Measurements from ENCODE around the gene SORT1. TPM values are rescaled to one million over a fixed set of nuclear protein-coding genes. Genes with fewer than 3 reads are reported as not detected.

SORT1 gene
- total and polyA plus RNA-seq, 7 experiments from 2014 or later: 1.0 to 25.6 (median 1.8) TPM; not detected in 2

DNA sequence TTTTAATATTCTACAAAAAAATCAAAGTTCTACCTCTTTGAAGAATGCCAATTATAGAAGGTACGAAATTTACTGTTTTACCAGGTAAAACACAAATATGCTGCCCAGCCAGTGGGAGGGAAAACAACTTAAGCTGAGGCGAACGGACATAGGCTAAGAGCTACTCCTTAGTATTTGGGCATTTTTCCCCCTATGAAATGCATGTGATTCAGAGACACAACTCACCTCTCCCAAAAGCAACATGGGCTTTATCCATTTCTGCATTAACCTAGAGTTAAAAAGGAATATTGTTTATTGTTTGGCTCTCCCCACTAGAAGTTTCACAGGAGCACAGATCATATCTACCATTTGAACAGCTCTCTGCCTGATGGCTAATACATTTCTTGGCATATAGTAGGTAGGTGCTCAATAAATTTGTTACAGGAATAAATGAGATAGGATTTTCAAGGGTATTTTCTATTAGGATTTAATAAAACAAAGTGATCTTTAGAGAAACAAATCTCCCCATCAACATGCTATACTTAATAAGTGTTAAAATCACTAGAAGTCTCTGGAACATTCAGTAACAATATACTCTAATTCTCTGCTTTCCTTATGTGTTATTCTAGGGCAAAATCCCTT, 2.4 kb upstream of the SORT1 start:
- H3K4me1 ChIP-seq (ENCODE audit: control insufficient read depth in 2 of 2, insufficient read depth in 2 of 2, low read length in 2 of 2): peaks cover 6% of the 10 kb centered on the region in 2 donors
- Mint-ChIP-seq H3K9me3 (peaks cover 0 to 4% (median 0%) of the 10 kb centered on the region in 11 donors), H3K4me1 (peaks cover 7 to 37% (median 21%) of the 10 kb centered on the region in 7 donors), H3K27ac (no peak overlapping the region), H3K4me3 (no peak overlapping the region), H3K27me3 (peaks cover 20 to 37% (median 21%) of the 10 kb centered on the region in 5 donors), H3K36me3 (peaks cover 0 to 19% (median 5%) of the 10 kb centered on the region in 5 donors)
- no peaks in the 10 kb centered on the region for H3K9me3 ChIP-seq (ENCODE audit: control insufficient read depth in 2 of 3, low read length in 3 of 3)
- DNase-seq (no peak), ATAC-seq (no peak)
- H3K27me3 ChIP-seq (ENCODE audit: control insufficient read depth in 2 of 2, insufficient read depth in 2 of 2, low read length in 2 of 2): peaks cover 0 to 14% of the 10 kb centered on the region in 2 donors
- POLR2A ChIA-PET: interaction anchor here (0.6 to 1.1 kb wide), 3 partner anchors 14 to 95 kb away, joined by 3 to 4 read pairs (median 3); partner anchors contain the start of gene ATXN7L2
- CTCF ChIA-PET: interaction anchor here (0.7 to 5.4 kb wide), 11 partner anchors 13 to 476 kb away, joined by 3 to 62 read pairs (median 3); partner anchors contain the start of gene PSRC1
- peaks cover 0 to 23% (median 6%) of the 10 kb centered on the region in 3 experiments for H3K36me3 ChIP-seq (ENCODE audit: control insufficient read depth in 2 of 3, insufficient read depth in 3 of 3, low read length in 3 of 3)
- no peak overlapping the region for H3K27ac ChIP-seq (ENCODE audit: low read depth, low read length)
- intact Hi-C loops (cut with micrococcal nuclease): loop anchor here in 1 of 2 donors (2.0 kb wide), 1 partner anchor 15 kb away; no protein-coding TSS in a partner anchor
- H3K4me3 ChIP-seq (ENCODE audit: low read length): no peak overlapping the region

DNA sequence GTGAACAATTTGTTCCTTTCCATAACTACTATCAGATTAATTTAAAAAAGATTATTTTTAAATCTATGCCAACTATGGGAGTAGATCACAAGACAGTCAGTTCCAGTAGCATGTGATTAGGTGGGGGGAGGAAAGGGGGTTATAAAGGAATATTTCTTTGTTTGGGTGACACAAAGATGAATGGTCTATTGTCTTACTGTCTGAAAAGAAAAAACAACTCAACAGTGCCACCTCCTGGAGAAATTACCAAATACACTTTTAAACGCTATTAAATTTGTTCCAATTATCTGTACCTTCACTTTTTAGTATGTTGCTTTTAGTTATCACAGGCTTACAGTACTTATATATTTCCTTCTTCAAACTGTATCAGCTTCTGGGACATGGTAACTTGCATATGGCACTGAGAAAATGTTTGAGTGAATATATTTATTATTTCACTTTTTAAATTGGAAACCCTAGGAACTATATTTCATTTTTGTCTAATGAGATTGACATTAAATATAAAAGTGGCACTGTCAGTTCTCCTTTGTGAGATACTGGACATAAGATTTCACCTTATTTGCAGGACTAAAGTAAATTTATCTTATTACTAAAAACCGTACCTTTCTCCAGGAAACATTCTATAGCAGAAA, 1.7 kb upstream of the SORT1 start:
- POLR2A ChIA-PET: interaction anchor here (0.6 to 1.1 kb wide), 2 partner anchors 15 to 96 kb away, joined by 3 to 4 read pairs; no protein-coding TSS in a partner anchor
- Mint-ChIP-seq H3K4me1 (peaks cover under 1 to 30% (median 15%) of the 10 kb centered on the region in 7 donors), H3K4me3 (peak overlapping the region in 6 of 10 donors; percentile 37 to 69 (median 52)), H3K27ac (no peak overlapping the region), H3K9me3 (peaks cover 0 to 3% (median 0%) of the 10 kb centered on the region in 11 donors), H3K36me3 (peaks cover 0 to 13% (median 0%) of the 10 kb centered on the region in 5 donors), H3K27me3 (peaks cover 27 to 44% (median 28%) of the 10 kb centered on the region in 5 donors)
- H3K4me1 ChIP-seq (ENCODE audit: control insufficient read depth in 2 of 2, insufficient read depth in 2 of 2, low read length in 2 of 2): peaks cover 0 to 6% of the 10 kb centered on the region in 2 donors
- ATAC-seq (peak; percentile 57), DNase-seq (peak in 7 of 9 donors; percentile 35 to 64 (median 53))
- no peak overlapping the region for H3K4me3 ChIP-seq (ENCODE audit: low read length)
- no peaks in the 10 kb centered on the region for H3K9me3 ChIP-seq (ENCODE audit: control insufficient read depth in 2 of 3, low read length in 3 of 3)
- CTCF ChIA-PET: interaction anchor here (0.7 to 5.4 kb wide), 17 partner anchors 13 to 873 kb away, joined by 3 to 62 read pairs (median 3); partner anchors contain the start of gene PSRC1
- no peak overlapping the region for H3K27ac ChIP-seq (ENCODE audit: low read depth, low read length)
- H3K36me3 ChIP-seq (ENCODE audit: control insufficient read depth in 2 of 3, insufficient read depth in 3 of 3, low read length in 3 of 3): peaks cover 0 to 18% (median 6%) of the 10 kb centered on the region in 3 experiments
- intact Hi-C loops (cut with micrococcal nuclease): loop anchor here (1.0 to 5.0 kb wide), 11 partner anchors 27 to 707 kb away; partner anchors contain the start of genes ELAPOR1 (in 1 of the 2), PRPF38B (in 1 of the 2), PSMA5 (in 1 of the 2) and PSRC1 (in 1 of the 2)
- peaks cover 0 to 16% of the 10 kb centered on the region in 2 donors for H3K27me3 ChIP-seq (ENCODE audit: control insufficient read depth in 2 of 2, insufficient read depth in 2 of 2, low read length in 2 of 2)

DNA sequence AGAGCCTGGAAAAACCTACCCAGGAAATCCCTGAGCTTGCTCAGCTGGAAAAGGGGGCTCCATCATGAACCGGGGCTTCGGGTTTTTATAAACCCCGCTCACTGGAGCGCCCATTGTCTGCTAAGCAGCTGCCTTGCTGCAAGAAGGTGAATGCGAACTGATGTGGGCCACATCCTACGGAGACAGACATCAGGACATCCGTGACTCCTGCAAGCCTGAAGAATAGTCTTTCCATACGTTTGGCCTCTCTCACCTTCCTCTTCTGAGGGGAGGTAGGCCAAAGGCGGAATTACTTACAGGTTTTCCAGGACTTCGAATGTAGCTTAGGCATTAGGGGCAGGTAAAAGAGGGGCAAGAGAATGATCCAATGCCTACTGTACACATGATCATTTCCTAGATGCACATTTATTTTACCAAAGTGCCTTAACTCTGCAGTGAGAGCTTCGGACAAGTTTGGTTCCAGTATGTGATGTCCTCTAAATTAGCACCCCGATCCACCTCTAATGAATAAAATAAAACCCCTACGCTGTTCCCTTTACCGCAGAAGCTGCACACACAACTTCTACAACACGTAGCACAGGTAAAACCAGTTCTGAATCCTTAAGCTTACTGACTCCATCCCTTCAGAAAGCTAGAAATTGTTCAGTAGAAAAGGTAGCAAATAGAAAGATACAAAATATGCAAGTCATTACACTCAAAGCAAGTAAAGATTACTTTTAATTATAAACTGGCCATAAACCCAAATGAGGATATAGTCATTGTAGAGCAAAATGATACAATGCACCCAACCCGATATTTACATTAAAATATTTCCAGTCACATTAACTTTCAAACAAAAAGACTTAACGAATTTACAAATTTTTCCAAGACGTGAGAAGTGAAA, 866 bp upstream of the SORT1 start:
- ATAC-seq (no peak), DNase-seq (no peak)
- peak overlapping the region in 1 of 9 donors; percentile 43 for H3K27ac Mint-ChIP-seq
- Histone ChIP-seq H3K27ac (ENCODE audit: low read depth, low read length) (no peak overlapping the region), H3K4me3 (ENCODE audit: low read length) (no peak overlapping the region), H3K9me3 (ENCODE audit: control insufficient read depth in 2 of 3, low read length in 3 of 3) (no peaks in the 10 kb centered on the region), H3K36me3 (ENCODE audit: control insufficient read depth in 2 of 3, insufficient read depth in 3 of 3, low read length in 3 of 3) (peaks cover 0 to 18% (median 6%) of the 10 kb centered on the region in 3 experiments), H3K4me1 (ENCODE audit: control insufficient read depth in 2 of 2, insufficient read depth in 2 of 2, low read length in 2 of 2) (peaks cover 0 to 6% of the 10 kb centered on the region in 2 donors), H3K27me3 (ENCODE audit: control insufficient read depth in 2 of 2, insufficient read depth in 2 of 2, low read length in 2 of 2) (peaks cover 0 to 18% of the 10 kb centered on the region in 2 donors)
- H3K4me3 Mint-ChIP-seq: peak overlapping the region; percentile 58 to 89 (median 80)
- ChIA-PET CTCF (interaction anchor here (0.7 to 5.4 kb wide), 16 partner anchors 14 to 874 kb away, joined by 3 to 62 read pairs (median 3); partner anchors contain the start of gene PSRC1), POLR2A (interaction anchor here (0.5 to 1.2 kb wide), 4 partner anchors 122 to 1010 kb away, joined by 3 to 5 read pairs (median 4); no protein-coding TSS in a partner anchor)
- peaks cover 0 to 30% (median 16%) of the 10 kb centered on the region in 7 donors for H3K4me1 Mint-ChIP-seq
- H3K9me3 Mint-ChIP-seq: peaks cover 0 to 3% (median 0%) of the 10 kb centered on the region in 11 donors
- peaks cover 0 to 11% (median 0%) of the 10 kb centered on the region in 5 donors for H3K36me3 Mint-ChIP-seq
- intact Hi-C loops (cut with micrococcal nuclease): loop anchor here (1.0 to 5.0 kb wide), 11 partner anchors 28 to 706 kb away; partner anchors contain the start of genes ELAPOR1 (in 1 of the 2), PRPF38B (in 1 of the 2), PSMA5 (in 1 of the 2) and PSRC1 (in 1 of the 2)
- peaks cover 29 to 49% (median 35%) of the 10 kb centered on the region in 5 donors for H3K27me3 Mint-ChIP-seq

DNA sequence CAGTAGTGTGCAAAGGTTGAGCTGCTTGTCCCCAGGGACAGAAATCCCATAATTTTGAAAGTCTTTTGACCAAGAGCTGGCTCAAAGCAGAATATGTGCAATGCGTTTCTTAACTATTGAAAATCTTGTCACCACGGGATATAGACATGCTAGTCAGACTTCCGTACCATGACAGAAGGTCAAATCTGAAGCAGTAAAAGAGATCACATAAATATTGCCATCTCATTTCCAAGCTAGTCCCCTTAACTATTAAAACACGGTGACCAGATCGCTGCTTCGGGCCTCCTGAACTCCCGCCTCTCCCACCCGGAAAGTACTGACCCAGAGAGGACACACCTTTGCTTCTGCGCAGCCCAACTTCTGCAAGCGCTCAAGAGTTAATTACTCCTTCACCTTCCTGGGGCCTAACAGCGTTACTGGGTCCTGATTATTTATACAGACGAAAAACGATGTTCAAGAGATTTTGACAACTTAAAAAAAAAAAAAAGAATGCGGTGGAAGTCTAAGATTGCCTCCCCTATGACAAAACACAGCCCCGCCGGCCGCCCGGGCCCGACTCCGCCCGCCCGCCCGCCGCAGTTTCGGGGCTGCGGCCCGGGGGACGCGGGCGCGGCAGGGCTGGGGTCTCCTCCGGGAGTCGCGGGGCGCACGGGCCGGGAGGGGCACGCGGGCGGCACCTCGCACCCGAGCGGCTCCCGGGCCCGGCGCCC, 692 bp downstream of the SORT1 start:
- H3K9me3 ChIP-seq (ENCODE audit: control insufficient read depth in 2 of 3, low read length in 3 of 3): no peaks in the 10 kb centered on the region
- DNase-seq: peak in 4 of 9 donors; percentile 3 to 23 (median 14)
- peak overlapping the region; percentile 37 for H3K4me3 ChIP-seq (ENCODE audit: low read length)
- Mint-ChIP-seq H3K27me3 (peaks cover 43 to 58% (median 48%) of the 10 kb centered on the region in 5 donors), H3K36me3 (peaks cover 0 to 9% (median 0%) of the 10 kb centered on the region in 5 donors), H3K4me3 (peak overlapping the region; percentile 80 to 90 (median 86)), H3K9me3 (peaks cover 0 to 3% (median 0%) of the 10 kb centered on the region in 11 donors), H3K4me1 (peaks cover 0 to 30% (median 16%) of the 10 kb centered on the region in 7 donors), H3K27ac (peak overlapping the region in 1 of 9 donors; percentile 74)
- ATAC-seq: peak; percentile 12
- POLR2A ChIA-PET: interaction anchor here (0.5 to 1.2 kb wide), 2 partner anchors 151 to 973 kb away, joined by 3 read pairs; partner anchors contain the start of gene GNAI3
- H3K27me3 ChIP-seq (ENCODE audit: control insufficient read depth in 2 of 2, insufficient read depth in 2 of 2, low read length in 2 of 2): peaks cover 0 to 18% of the 10 kb centered on the region in 2 donors
- H3K27ac ChIP-seq (ENCODE audit: low read depth, low read length): no peak overlapping the region
- H3K36me3 ChIP-seq (ENCODE audit: control insufficient read depth in 2 of 3, insufficient read depth in 3 of 3, low read length in 3 of 3): peaks cover 0 to 15% (median 4%) of the 10 kb centered on the region in 3 experiments
- H3K4me1 ChIP-seq (ENCODE audit: control insufficient read depth in 2 of 2, insufficient read depth in 2 of 2, low read length in 2 of 2): peaks cover 0 to 6% of the 10 kb centered on the region in 2 donors
- CTCF ChIA-PET: interaction anchor here (5.4 kb wide), 1 partner anchor 118 kb away, joined by 62 read pairs; no protein-coding TSS in a partner anchor
- intact Hi-C loops (cut with micrococcal nuclease): loop anchor here (5.0 kb wide), 3 partner anchors 135 to 285 kb away; partner anchors contain the start of genes ELAPOR1 (in 1 of the 2) and SARS1 (in 1 of the 2)

DNA sequence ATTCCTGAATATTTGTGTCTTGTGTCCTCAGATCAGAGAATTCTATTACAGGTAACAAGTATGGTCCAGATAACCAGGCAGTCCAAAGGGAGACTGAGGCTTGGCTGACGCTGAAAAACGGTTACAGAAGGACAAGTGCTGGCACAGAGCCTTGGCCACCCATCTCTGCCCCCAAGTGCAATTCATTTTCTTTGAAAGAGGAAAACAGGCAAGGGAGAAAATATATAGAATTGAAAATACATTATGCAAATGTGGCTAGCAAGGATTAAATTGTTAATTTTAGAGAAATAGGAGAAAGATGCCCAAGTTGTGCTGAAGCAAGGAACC, 1.2 kb downstream of the SORT1 start:
- peaks cover 0 to 32% (median 16%) of the 10 kb centered on the region in 7 donors for H3K4me1 Mint-ChIP-seq
- ChIA-PET POLR2A (interaction anchor here (1.2 kb wide), 1 partner anchor 152 kb away, joined by 3 read pairs; the partner anchor contains the start of gene GNAI3), CTCF (interaction anchor here (5.4 kb wide), 1 partner anchor 118 kb away, joined by 62 read pairs; no protein-coding TSS in a partner anchor)
- H3K4me3 Mint-ChIP-seq: peak overlapping the region in 9 of 10 donors; percentile 16 to 88 (median 83)
- peak overlapping the region; percentile 37 for H3K4me3 ChIP-seq (ENCODE audit: low read length)
- H3K36me3 Mint-ChIP-seq: peaks cover 0 to 7% (median 0%) of the 10 kb centered on the region in 5 donors
- peaks cover 48 to 62% (median 48%) of the 10 kb centered on the region in 5 donors for H3K27me3 Mint-ChIP-seq
- no peak for DNase-seq
- no peak overlapping the region for H3K27ac ChIP-seq (ENCODE audit: low read depth, low read length)
- no peaks in the 10 kb centered on the region for H3K9me3 ChIP-seq (ENCODE audit: control insufficient read depth in 2 of 3, low read length in 3 of 3)
- H3K36me3 ChIP-seq (ENCODE audit: control insufficient read depth in 2 of 3, insufficient read depth in 3 of 3, low read length in 3 of 3): peaks cover 0 to 9% (median 0%) of the 10 kb centered on the region in 3 experiments
- H3K4me1 ChIP-seq (ENCODE audit: control insufficient read depth in 2 of 2, insufficient read depth in 2 of 2, low read length in 2 of 2): peaks cover 0 to 6% of the 10 kb centered on the region in 2 donors
- no peak for ATAC-seq
- peaks cover 0 to 18% of the 10 kb centered on the region in 2 donors for H3K27me3 ChIP-seq (ENCODE audit: control insufficient read depth in 2 of 2, insufficient read depth in 2 of 2, low read length in 2 of 2)
- no peak overlapping the region for H3K27ac Mint-ChIP-seq
- peaks cover 0 to 3% (median 0%) of the 10 kb centered on the region in 11 donors for H3K9me3 Mint-ChIP-seq
- intact Hi-C loops (cut with micrococcal nuclease): loop anchor here (5.0 kb wide), 3 partner anchors 136 to 284 kb away; partner anchors contain the start of genes ELAPOR1 (in 1 of the 2) and SARS1 (in 1 of the 2)
